H9 (cell line): ENCODE measurements around the gene C1QL1. TPM values are rescaled to one million over a fixed set of nuclear protein-coding genes. Genes with fewer than 3 reads are reported as not detected.

ENCODE experiments used
- DNase-seq: peaks from one replicate; pipeline ENCODE4 v3.0.0-alpha.2; 2017
- H2AFZ ChIP-seq: one replicate; pipeline ENCODE4 v1.6.1; 2013; ENCODE audit warnings: mild to moderate bottlenecking, low read length, control low read depth, moderate library complexity
- H2AK5ac ChIP-seq: 2 replicates; pipeline ENCODE4 v1.6.1; 2013; ENCODE audit warnings: low read length, control low read depth, mixed read lengths; ENCODE audit not compliant: insufficient read length
- H2BK120ac ChIP-seq: one replicate; pipeline ENCODE4 v1.6.1; 2013; ENCODE audit warnings: low read depth, mild to moderate bottlenecking, low read length, control low read depth, inconsistent platforms; ENCODE audit not compliant: poor library complexity, severe bottlenecking
- H2BK12ac ChIP-seq: 2 replicates; pipeline ENCODE4 v1.6.1; 2013; ENCODE audit warnings: low read length, control low read depth, mixed read lengths, low read depth; ENCODE audit not compliant: insufficient read length
- H2BK15ac ChIP-seq: 2 replicates; pipeline ENCODE4 v1.6.1; 2013; ENCODE audit warnings: low read depth, low read length, control low read depth
- H2BK20ac ChIP-seq: one replicate; pipeline ENCODE4 v1.6.1; 2013; ENCODE audit warnings: low read depth, mild to moderate bottlenecking, low read length, control low read depth, inconsistent platforms; ENCODE audit not compliant: poor library complexity, severe bottlenecking
- H2BK5ac ChIP-seq: 2 replicates; pipeline ENCODE4 v1.6.1; 2013; ENCODE audit warnings: low read length, control low read depth, mixed read lengths; ENCODE audit not compliant: insufficient read length
- H3K14ac ChIP-seq: 2 replicates; pipeline ENCODE4 v1.6.1; 2013; ENCODE audit warnings: low read length, control low read depth; ENCODE audit not compliant: insufficient read depth
- H3K18ac ChIP-seq: 2 replicates; pipeline ENCODE4 v1.6.1; 2013; ENCODE audit warnings: low read depth, mild to moderate bottlenecking, mixed read lengths, low read length, control low read depth; ENCODE audit not compliant: insufficient read length
- H3K23ac ChIP-seq: 2 replicates; pipeline ENCODE4 v1.6.1; 2013; ENCODE audit warnings: low read length, control low read depth, mixed read lengths, low read depth; ENCODE audit not compliant: insufficient read length
- H3K23me2 ChIP-seq: 2 replicates; pipeline ENCODE4 v1.6.1; 2013; ENCODE audit warnings: low read depth, mild to moderate bottlenecking, mixed read lengths, low read length, control low read depth; ENCODE audit not compliant: insufficient read length, poor library complexity, severe bottlenecking
- H3K27ac ChIP-seq: 2 replicates; pipeline ENCODE4 v1.5.1; 2013; ENCODE audit warnings: low read length, control low read depth, mixed read lengths, low read depth; ENCODE audit not compliant: insufficient read length
- H3K27me3 ChIP-seq: 2 replicates; pipeline ENCODE4 v1.6.1; 2013; ENCODE audit warnings: low read length, control low read depth, inconsistent platforms; ENCODE audit not compliant: insufficient read depth
- H3K4ac ChIP-seq: 2 replicates; pipeline ENCODE4 v1.6.1; 2013; ENCODE audit warnings: low read depth, mild to moderate bottlenecking, control low read depth, inconsistent platforms, low read length, moderate library complexity
- H3K4me1 ChIP-seq: 2 replicates; pipeline ENCODE4 v1.6.1; 2013; ENCODE audit warnings: low read length, control low read depth, inconsistent platforms; ENCODE audit not compliant: insufficient read depth
- H3K4me2 ChIP-seq: 2 replicates; pipeline ENCODE4 v1.6.1; 2013; ENCODE audit warnings: low read length, control low read depth, mixed read lengths; ENCODE audit not compliant: insufficient read length, insufficient read depth
- H3K56ac ChIP-seq: 2 replicates; pipeline ENCODE4 v1.6.1; 2013; ENCODE audit warnings: low read depth, mild to moderate bottlenecking, mixed read lengths, low read length, control low read depth; ENCODE audit not compliant: insufficient read length
- H3K79me1 ChIP-seq: 2 replicates; pipeline ENCODE4 v1.6.1; 2013; ENCODE audit warnings: low read depth, mild to moderate bottlenecking, moderate library complexity, low read length, control low read depth, inconsistent platforms; ENCODE audit not compliant: insufficient read depth, poor library complexity, severe bottlenecking
- H3K79me2 ChIP-seq: 2 replicates; pipeline ENCODE4 v1.6.1; 2013; ENCODE audit warnings: low read length, control low read depth, inconsistent platforms; ENCODE audit not compliant: insufficient read depth
- H3K9ac ChIP-seq: 2 replicates; pipeline ENCODE4 v1.6.1; 2013; ENCODE audit warnings: low read length, control low read depth, mixed read lengths; ENCODE audit not compliant: insufficient read length; ENCODE audit errors: extremely low read depth
- H3K9me3 ChIP-seq: one replicate; pipeline ENCODE4 v1.6.1; 2013; ENCODE audit warnings: low read depth, low read length, inconsistent platforms; ENCODE audit not compliant: control insufficient read depth
- H3T11ph ChIP-seq: one replicate; pipeline ENCODE4 v1.6.1; 2013; ENCODE audit warnings: mild to moderate bottlenecking, low read length, control low read depth, inconsistent platforms
- H4K20me1 ChIP-seq: one replicate; pipeline ENCODE4 v1.6.1; 2013; ENCODE audit not compliant: control insufficient read depth, insufficient read length, insufficient read depth
- H4K5ac ChIP-seq: 2 replicates; pipeline ENCODE4 v1.6.1; 2013; ENCODE audit warnings: low read depth, mild to moderate bottlenecking, mixed read lengths, low read length, control low read depth; ENCODE audit not compliant: insufficient read length
- H4K8ac ChIP-seq: replicated peaks from 2 replicates; pipeline ENCODE4 v1.6.1; 2013; ENCODE audit warnings: low read length, control low read depth, mixed read lengths, low read depth; ENCODE audit not compliant: insufficient read length
- H4K91ac ChIP-seq: 2 replicates; pipeline ENCODE4 v1.6.1; 2013; ENCODE audit warnings: low read depth, mild to moderate bottlenecking, moderate library complexity, mixed read lengths, low read length, control low read depth; ENCODE audit not compliant: insufficient read length
- H3K27ac Mint-ChIP-seq, 3 experiments: 2 replicates in 2 of 3; 3 replicates in 1 of 3; pipeline ENCODE4 v1.8.0; 2020 to 2021; ENCODE audit warnings: mixed read lengths in 3 of 3, mild to moderate bottlenecking in 1 of 3, moderate library complexity in 1 of 3
- H3K27me3 Mint-ChIP-seq: 2 replicates; pipeline ENCODE4 v1.8.0; 2021; ENCODE audit warnings: low read depth, mild to moderate bottlenecking, moderate library complexity, mixed read lengths
- H3K36me3 Mint-ChIP-seq, 3 experiments: 2 replicates in 2 of 3; 3 replicates in 1 of 3; pipeline ENCODE4 v1.8.0; 2020 to 2021; ENCODE audit warnings: low read depth in 3 of 3, mixed read lengths in 3 of 3; ENCODE audit not compliant: insufficient read depth in 1 of 3
- H3K4me1 Mint-ChIP-seq, 2 experiments: 2 replicates each; pipeline ENCODE4 v1.8.0; 2020; ENCODE audit warnings: mixed read lengths in 2 of 2
- H3K4me3 Mint-ChIP-seq, 2 experiments: 2 replicates in 1 of 2; 3 replicates in 1 of 2; pipeline ENCODE4 v1.8.0; 2020 to 2021; ENCODE audit warnings: mild to moderate bottlenecking in 2 of 2, mixed read lengths in 2 of 2, moderate library complexity in 1 of 2
- H3K9me3 Mint-ChIP-seq, 2 experiments: 2 replicates in 1 of 2; 3 replicates in 1 of 2; pipeline ENCODE4 v1.8.0; 2020; ENCODE audit warnings: mild to moderate bottlenecking in 2 of 2, mixed read lengths in 2 of 2, moderate library complexity in 1 of 2
- CTCF ChIP-seq: fragments of 200-600 bp; sonication (generic); conservative IDR thresholded peaks from 3 replicates; pipeline ENCODE4 v1.8.0; 2021; ENCODE audit warnings: antibody characterized with exemption, mild to moderate bottlenecking
- WGBS: extraction: QIAGEN DNeasy Blood & Tissue Kit; methylation state at CpG from one replicate; pipeline ENCODE4 v1.1.7; 2013; ENCODE audit warnings: missing lambda C conversion rate, low lambda C conversion rate, mixed read lengths; ENCODE audit not compliant: insufficient read length; ENCODE audit errors: extremely low coverage; 5-methylcytosine and 5-hydroxymethylcytosine counted together
- total RNA-seq: library from RNA; stranded (reverse); gene quantifications from 2 replicates; pipeline ENCODE4 v1.2.1, GENCODE V29; 2021

The C1QL1 gene
- total RNA-seq, 1 experiment from 2014 or later: 6.0 TPM

DNA sequence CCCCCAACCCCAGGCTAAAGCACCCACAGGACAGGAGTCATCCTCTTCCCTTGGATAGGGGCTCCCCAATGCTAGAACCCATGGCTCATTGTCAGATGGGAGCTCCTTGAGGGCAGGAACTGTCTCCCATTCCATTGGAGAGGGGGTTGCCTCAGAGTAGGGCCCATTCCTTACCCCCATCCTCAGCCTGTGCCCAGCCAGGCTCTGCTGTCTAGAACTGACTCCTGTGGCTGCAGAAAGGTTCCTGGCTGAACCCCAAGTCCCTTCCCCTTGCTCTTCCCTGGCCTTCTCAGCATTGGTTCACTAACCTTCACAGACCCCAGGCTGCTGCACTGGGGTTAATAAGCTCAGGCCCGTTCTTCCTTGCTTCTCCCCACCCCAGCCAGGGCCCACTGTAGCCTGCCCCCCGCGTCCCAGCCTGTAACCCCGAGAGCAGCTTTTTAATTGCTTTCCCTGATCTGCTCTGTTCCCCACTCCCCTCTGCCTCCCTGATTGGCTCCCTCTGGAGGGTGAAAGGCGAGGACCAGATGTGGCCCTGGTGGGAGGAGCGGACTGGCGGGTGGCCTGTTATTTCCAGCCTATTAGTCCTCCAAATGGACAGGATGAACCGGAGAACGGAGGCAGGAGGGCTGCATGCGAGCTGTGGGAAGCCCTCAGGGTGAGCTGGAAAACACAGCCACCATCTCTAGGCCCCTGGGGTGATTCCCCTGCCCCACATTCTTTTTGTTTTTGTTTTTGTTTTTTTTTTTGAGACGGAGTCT lies 46.8 kb downstream of the C1QL1 start:
- WGBS: no CpG with 5 or more reads among the region's 11 CpGs
- Histone ChIP-seq H4K20me1 (no peaks in the 10 kb centered on the region), H3K18ac (no peak overlapping the region), H3K9ac (no peak overlapping the region), H3K23ac (no peak overlapping the region), H2BK12ac (no peak overlapping the region), H3K9me3 (no peaks in the 10 kb centered on the region), H2BK15ac (no peak overlapping the region), H2AFZ (no peak overlapping the region), H3K79me1 (no peaks in the 10 kb centered on the region), H2BK120ac (no peak overlapping the region), H3K14ac (no peak overlapping the region; the same call in 1 of the 2 replicates), H2AK5ac (no peak overlapping the region), H4K8ac (no peak overlapping the region), H3K4me2 (no peak overlapping the region), H2BK5ac (no peak overlapping the region), H3K27me3 (0 out of 2 replicates have a peak, but pooled peaks cover 2% of the 10 kb centered on the region), H3K4me1 (peaks cover 7% of the 10 kb centered on the region; the same call in 1 of the 2 replicates), H3K23me2 (no peaks in the 10 kb centered on the region), H3K56ac (no peak overlapping the region), H3K4ac (no peak overlapping the region), H4K91ac (no peak overlapping the region), H4K5ac (no peak overlapping the region), H3T11ph (no peak overlapping the region), H3K27ac (no peak overlapping the region), H3K79me2 (no peaks in the 10 kb centered on the region), H2BK20ac (no peak overlapping the region)
- TF ChIP-seq CTCF: no peak
- Mint-ChIP-seq H3K9me3 (no peaks in the 10 kb centered on the region), H3K36me3 (peaks cover 9 to 13% (median 9%) of the 10 kb centered on the region in 3 experiments), H3K27me3 (peaks cover 19% of the 10 kb centered on the region), H3K4me3 (peak overlapping the region in 1 of 2 experiments; percentile 64; a peak in 2 of 5 replicates), H3K4me1 (peaks cover 17 to 32% of the 10 kb centered on the region in 2 experiments), H3K27ac (no peak overlapping the region)
- peak; percentile 83 for DNase-seq
